ENCODE data around the gene PDSS2.
A peak's percentile ranks its signal among the peaks of the same experiment; 100 is the strongest.

PDSS2 gene

GRCh38 chr6:107357031-107357430, 102.3 kb downstream of the PDSS2 start:
- no peak for DNase-seq

- DNase-seq, result no peak
These were observed 103.7 kb downstream of the PDSS2 start for GRCh38 chr6:107355659-107356058.

DNA sequence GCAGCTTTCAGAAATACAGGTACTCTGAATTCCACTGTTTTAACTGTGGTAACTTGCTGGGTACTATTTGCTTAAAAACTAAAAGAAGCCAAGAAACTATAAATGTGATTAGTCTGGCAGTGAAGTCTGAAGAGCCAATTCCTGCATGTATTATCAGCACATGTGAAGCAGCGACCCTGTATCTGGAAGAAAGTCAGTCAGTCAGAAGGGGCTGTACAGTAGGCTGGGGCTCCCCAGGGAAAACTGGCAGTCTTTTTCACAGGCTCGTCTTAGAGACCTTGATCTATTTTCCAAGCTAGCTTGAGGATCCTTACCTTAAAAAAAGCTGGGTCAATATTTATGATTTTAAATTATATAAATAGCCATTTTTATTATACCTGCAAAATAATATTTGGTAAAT, 104.9 kb downstream of the PDSS2 start:
- DNase-seq, result no peak

GRCh38 chr6:107353773-107354382, 105.5 kb downstream of the PDSS2 start:
- no peak for DNase-seq

- no peak for DNase-seq
These were observed 111.1 kb downstream of the PDSS2 start for GRCh38 chr6:107348224-107348623.

DNA sequence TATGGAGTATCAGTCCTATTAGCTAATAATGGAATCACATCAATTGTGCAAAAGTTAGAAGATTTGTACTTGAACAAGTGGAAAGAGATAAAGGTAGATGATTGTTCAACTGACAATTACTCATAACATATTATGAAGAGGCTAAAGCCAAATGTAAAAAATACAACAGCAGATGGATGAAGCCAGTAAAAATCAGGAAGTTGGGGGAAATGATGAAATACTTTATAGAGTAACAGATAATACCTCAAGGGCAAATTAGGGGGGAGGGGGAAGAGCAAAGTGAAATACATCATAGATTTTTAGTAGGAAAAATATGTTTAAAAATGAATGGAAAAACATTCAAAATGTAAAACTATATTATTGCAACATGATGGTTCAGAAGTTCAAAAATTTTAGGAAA, 114.0 kb downstream of the PDSS2 start:
- no peak for DNase-seq

DNA sequence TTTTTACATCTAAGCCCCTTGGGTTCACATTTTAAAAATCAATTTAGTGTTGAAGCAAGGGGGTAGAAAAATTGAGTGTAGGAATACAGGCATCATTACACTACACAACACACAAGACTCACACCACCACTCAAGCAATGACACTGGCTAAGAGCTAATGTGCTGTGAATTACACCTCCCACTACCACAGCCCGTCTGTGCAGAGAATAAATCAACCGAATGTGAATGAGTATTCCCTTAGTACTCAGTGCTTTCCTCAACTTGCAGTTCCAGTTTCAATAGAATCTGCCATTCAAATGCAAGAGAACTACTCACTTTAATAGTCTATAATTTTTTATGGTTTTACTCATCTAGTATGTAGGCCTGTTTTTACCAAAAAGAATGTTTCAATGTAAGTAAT, 114.4 kb downstream of the PDSS2 start:
- DNase-seq, result no peak

DNA sequence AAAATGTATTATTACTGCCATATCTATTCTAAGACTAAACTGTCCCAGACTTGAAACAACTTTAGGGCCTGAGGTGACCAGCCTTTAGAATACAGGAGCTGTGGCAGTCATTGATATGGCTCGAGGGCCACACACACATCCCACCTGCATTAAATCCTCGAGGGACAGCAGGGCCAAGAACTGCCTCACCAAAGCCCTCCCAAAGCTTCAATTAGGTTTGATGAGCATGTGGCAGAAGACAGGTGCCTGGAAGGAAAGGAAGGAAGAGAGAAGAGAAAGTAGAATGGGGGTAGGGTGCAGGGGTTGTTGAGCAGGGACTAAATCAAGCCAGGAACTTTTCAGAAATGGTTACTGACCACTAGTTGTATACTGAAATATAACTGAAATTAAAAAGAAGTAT, 115.0 kb downstream of the PDSS2 start:
- no peak for DNase-seq

DNA sequence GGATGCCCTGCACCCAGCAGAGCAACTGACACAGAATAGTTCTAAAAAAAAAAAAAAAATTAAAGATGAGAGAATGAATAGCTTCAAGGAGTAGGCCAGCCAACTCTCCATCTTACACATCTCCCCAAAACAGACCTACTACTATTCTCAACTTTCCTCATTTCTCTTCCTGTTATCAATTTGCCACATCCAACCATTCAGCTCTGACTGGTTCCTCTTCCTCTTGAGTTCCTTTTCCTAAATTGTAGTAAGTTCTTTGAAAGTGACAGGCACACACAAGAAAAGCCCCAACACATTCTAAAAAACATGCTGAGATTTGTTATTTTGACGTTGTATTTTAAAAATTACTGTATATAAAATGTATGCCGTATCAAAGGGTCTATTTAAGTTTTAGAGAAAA, 117.2 kb downstream of the PDSS2 start:
- DNase-seq, result no peak

DNA sequence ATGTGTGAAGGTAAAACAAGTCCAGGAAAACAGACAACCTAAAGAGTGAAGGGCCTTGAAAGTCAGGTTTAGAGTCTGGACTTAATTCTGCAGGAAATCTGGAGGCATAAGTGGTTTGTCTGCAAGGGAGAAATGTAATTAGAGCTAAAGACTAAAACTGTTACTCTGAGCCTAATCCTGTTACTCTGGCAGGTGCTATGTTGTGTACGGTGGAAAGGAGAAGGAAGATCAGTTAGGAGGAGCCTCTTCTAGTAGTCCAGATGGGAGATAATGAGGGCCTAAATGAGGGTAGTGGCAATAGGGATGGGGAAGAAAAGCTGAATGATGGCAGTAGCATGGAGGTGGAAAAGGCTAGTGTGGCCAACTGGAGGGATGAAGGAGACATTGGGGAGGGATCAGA, 118.5 kb downstream of the PDSS2 start:
- peak; percentile 95 for DNase-seq

DNA sequence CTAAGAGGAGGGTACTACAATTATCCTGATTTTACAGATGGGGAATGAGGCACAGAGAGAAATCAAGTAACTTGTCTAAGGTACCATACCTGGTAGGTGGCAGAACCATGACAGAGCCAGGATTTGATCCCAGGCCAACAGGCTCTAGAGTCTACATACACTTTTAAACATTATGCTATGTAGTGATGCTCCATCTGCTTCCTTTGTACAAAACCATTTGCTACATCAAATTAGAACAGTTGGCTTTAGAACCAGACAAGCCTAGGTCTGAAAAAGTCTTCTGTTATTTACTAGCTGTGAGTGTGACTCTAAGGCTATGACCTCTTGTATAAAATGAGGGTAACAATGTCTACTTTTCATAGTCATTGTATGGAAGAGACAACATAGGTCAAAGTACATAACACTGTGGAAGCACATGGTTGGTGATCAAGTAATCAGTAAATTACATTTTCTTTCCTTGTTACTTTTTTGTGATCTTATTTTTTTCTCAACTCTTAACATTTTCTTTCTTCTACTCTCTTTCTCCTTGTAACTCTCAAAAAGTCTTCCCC, 122.1 kb downstream of the PDSS2 start:
- no peak for DNase-seq

DNA sequence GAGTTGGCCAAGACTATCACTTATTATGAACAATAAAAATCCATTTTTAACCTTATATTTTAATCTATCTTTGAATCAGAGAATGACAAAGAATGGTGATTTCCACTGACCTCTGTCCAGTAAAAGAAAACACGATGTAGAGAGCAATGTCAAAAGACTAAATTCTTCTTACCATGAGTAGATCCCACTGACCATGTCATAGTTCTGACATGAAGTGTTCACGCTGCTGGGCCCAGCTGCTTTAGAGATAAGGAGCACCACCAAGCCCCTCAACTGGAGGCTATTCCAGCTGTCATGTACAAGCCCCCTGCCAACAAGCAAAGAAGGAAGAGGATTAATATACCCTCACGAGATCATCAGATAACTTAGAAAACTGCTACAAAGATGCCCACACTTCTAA, 125.3 kb downstream of the PDSS2 start:
- no peak for DNase-seq

- DNase-seq, result no peak
These were observed 125.9 kb downstream of the PDSS2 start for GRCh38 chr6:107333491-107333890.

- DNase-seq, result peak; percentile 63
These were observed 127.7 kb downstream of the PDSS2 start for GRCh38 chr6:107331409-107332386.

- no peak for DNase-seq
These were observed 129.2 kb downstream of the PDSS2 start for GRCh38 chr6:107330168-107330567.

GRCh38 chr6:107329063-107329860, 130.1 kb downstream of the PDSS2 start:
- DNase-seq, result no peak

GRCh38 chr6:107328081-107328480, 131.3 kb downstream of the PDSS2 start:
- DNase-seq, result no peak

GRCh38 chr6:107323133-107323785, 136.1 kb downstream of the PDSS2 start:
- no peak for DNase-seq

DNA sequence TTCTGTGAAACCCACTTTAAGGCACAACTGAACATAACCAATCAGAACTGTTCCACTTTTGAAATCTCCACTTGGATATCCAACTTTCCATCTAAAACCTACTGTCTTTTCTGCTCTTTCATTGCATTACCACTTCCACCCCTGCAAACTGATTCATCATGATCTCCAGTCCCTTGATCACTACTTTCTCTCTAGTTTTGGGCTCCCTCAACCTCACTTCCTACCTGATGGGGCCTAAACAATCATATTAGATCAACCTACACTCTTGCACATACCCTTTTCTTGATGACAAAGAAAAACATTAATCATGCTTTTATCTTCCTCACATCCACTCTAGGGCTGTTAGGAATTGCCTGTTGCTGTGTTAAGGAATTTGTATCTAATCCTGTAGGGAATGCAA, 137.6 kb downstream of the PDSS2 start:
- DNase-seq, result no peak

DNA sequence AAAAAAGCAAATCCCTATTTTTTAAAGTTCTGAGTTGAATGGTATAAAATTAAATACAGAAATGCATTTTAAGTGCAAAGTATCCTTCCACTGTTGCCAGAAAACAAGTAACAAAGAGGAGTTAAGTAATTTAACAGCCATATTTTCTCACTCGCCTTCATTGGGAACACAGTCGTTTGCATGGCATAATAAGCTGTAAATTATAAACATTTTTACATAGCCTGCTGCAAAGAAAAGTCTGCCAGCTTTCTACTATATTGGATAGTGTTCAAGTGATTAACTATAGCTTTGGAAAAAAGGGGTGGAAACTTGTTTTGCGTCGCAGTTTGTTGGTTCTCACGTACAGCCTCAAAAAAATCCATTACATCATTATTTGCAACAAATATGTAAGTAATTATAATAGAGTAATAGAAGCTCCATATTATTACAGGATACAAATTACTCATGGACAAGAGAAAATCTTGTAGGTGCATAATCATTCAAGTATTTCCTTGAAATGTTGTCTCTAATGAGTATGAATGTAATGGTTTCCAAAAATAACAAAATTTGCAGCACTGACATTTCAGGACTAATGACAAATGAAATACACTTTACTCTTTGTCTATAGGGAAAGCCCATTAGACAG, 139.3 kb downstream of the PDSS2 start:
- no peak for DNase-seq

- DNase-seq, result no peak
These were observed 141.1 kb downstream of the PDSS2 start for GRCh38 chr6:107318100-107318736.

GRCh38 chr6:107315114-107315513, 144.2 kb downstream of the PDSS2 start:
- DNase-seq, result no peak
